Retina (tissue), 1 donor: Measurements from ENCODE around the gene KCNC3.
"Not testable (repeated sequence)": the region's sequence is repeated elsewhere in the genome, so short reads cannot be mapped to it uniquely, and the experiment has no call there.

Experiments used
- DNase-seq: peaks from one replicate; pipeline ENCODE4 v3.0.0-alpha.2; 2016

KCNC3 gene

GRCh38 chr19:50353487-50353880 lies 24.3 kb upstream of the KCNC3 start:
- not testable (repeated sequence) for DNase-seq

- no peak for DNase-seq
Observed at GRCh38 chr19:50352242-50352641, 23.1 kb upstream of the KCNC3 start.

GRCh38 chr19:50349277-50350057 lies 20.3 kb upstream of the KCNC3 start:
- DNase-seq = no peak

GRCh38 chr19:50347089-50347581 lies 18.0 kb upstream of the KCNC3 start:
- DNase-seq = not testable (repeated sequence)

- no peak for DNase-seq
Observed at GRCh38 chr19:50344661-50345318, 15.6 kb upstream of the KCNC3 start.

- DNase-seq = no peak
Observed at GRCh38 chr19:50341091-50341564, 12.0 kb upstream of the KCNC3 start.

GRCh38 chr19:50340331-50340730 lies 11.2 kb upstream of the KCNC3 start:
- DNase-seq = no peak

- DNase-seq = not testable (repeated sequence)
Observed at GRCh38 chr19:50337031-50337430, 7.9 kb upstream of the KCNC3 start.

GRCh38 chr19:50334741-50335421 lies 5.7 kb upstream of the KCNC3 start:
- DNase-seq = no peak

GRCh38 chr19:50333737-50334617 lies 4.8 kb upstream of the KCNC3 start:
- peak; percentile 99 for DNase-seq

GRCh38 chr19:50333235-50333736 lies 4.1 kb upstream of the KCNC3 start:
- DNase-seq = peak; percentile 99

GRCh38 chr19:50332244-50333038 lies 3.3 kb upstream of the KCNC3 start:
- peak; percentile 29 for DNase-seq

- no peak for DNase-seq
Observed at GRCh38 chr19:50331994-50332243, 2.7 kb upstream of the KCNC3 start.

- DNase-seq = no peak
Observed at GRCh38 chr19:50331221-50331993, 2.2 kb upstream of the KCNC3 start.

- peak; percentile 92 for DNase-seq
Observed at GRCh38 chr19:50330365-50331078, 1.3 kb upstream of the KCNC3 start.

GRCh38 chr19:50329926-50330294 lies 733 bp upstream of the KCNC3 start:
- DNase-seq = not testable (repeated sequence)

GRCh38 chr19:50328873-50329145 lies 368 bp downstream of the KCNC3 start:
- DNase-seq = no peak

- DNase-seq = peak; percentile 64
Observed at GRCh38 chr19:50328224-50328872, 829 bp downstream of the KCNC3 start.

GRCh38 chr19:50327461-50328223 lies 1.5 kb downstream of the KCNC3 start:
- no peak for DNase-seq
